ENCODE measurements around the gene RAD52.

- no peak for TF ChIP-seq POLR2A (IDR thresholded peaks at IDR 0.05)
- no peak for TF ChIP-seq CTCF (IDR thresholded peaks at IDR 0.05)
- no peak for TF ChIP-seq EP300 (IDR thresholded peaks at IDR 0.05)
Measured at GRCh38 chr12:948238-948637, 1.3 kb downstream of the RAD52 start.
